A673 (cell line): ENCODE measurements around the gene PLTP.

Source experiments
- CTCF ChIP-seq: fragments of 300-800, 200-600 bp; sonication (generic); conservative IDR thresholded peaks from 2 replicates; pipeline ENCODE4 v1.5.1; 2017; ENCODE audit warnings: low read depth, mild to moderate bottlenecking, antibody characterized with exemption, low read length, moderate library complexity, mixed read lengths
- EZH2 ChIP-seq: fragments of 200-600 bp; sonication (generic); IDR thresholded peaks from 2 replicates; pipeline ENCODE4 v1.6.1; 2017; ENCODE audit warnings: borderline replicate concordance, low read depth, mild to moderate bottlenecking, mixed read lengths, antibody characterized with exemption, low read length; ENCODE audit not compliant: poor library complexity, severe bottlenecking

DNA sequence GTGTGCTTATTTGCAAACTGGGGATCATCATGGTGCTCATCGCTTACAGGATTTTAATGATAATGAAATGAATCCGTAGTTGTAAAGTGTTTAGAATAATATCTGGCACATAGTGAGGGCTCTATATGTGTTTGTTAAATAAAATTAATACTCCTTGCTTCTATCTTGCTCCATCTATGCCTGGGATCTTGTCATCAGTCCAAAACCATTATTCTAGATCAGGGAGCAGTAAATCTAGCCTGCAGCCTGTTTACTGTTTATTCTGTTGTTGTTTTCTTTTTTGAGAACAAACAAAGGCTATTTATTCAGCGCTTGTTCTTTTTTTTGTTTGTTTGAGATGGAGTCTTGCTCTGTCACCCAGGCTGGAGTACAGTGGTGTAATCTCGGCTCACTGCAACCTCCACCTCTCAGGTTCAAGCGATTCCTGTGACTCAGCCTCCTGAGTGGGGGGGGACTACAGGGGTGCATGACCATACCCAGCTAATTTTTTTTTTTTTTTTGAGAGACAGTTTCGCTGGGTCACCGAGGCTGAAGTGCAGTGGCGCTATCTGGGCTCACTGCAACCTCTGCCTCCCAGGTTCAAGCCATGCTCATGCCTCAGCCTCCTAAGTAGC is 62.9 kb downstream of the PLTP start:
- no peak for TF ChIP-seq CTCF
- TF ChIP-seq EZH2 = no peak
